PC-9 (cell line): ENCODE measurements around the gene UGT1A3. TPM values are rescaled to one million over a fixed set of nuclear protein-coding genes. Genes with fewer than 3 reads are reported as not detected.

Experiments
- BruUV-seq: library from RNA; stranded (reverse); fragments of 400-500 nt; replicated peaks from 2 replicates; lab custom pipeline; 2021; lab: Mats Ljungman, UMichigan
- CTCF ChIA-PET: fragments of 300-600 bp; sonication (Branson Sonifier 250); formaldehyde crosslinking; loops from one replicate; lab custom pipeline; 2022; ENCODE audit warnings: antibody characterized with exemption; lab: Charles Lee
- POLR2A ChIA-PET: fragments of 300-600 bp; sonication (Branson Sonifier 250); formaldehyde crosslinking; loops from one replicate; lab custom pipeline; 2022; ENCODE audit warnings: antibody characterized with exemption; ENCODE audit not compliant: unreplicated experiment; lab: Charles Lee
- DNase-seq, 2 experiments: peaks; one replicate each; pipeline versions ENCODE4 v3.0.0 to v3.0.0-alpha.2; 2015 to 2022; ENCODE audit warnings: mixed read lengths in 1 of 2
- H2AFZ ChIP-seq: fragments of 200-600 bp; sonication (generic); 2 replicates; pipeline ENCODE4 v1.8.1; 2017; ENCODE audit warnings: antibody characterized with exemption
- H3F3A ChIP-seq: fragments of 200-600 bp; sonication (generic); 2 replicates; pipeline ENCODE4 v1.8.1; 2017; ENCODE audit warnings: antibody characterized with exemption, mild to moderate bottlenecking, low read depth; ENCODE audit not compliant: insufficient read depth
- H3K27ac ChIP-seq: fragments of 200-600 bp; sonication (generic); 2 replicates; pipeline ENCODE4 v1.6.1; 2016; ENCODE audit warnings: mixed run types
- H3K27me3 ChIP-seq: fragments of 200-600 bp; sonication (generic); 2 replicates; pipeline ENCODE4 v1.6.1; 2016; ENCODE audit warnings: low read depth, mixed run types; ENCODE audit not compliant: insufficient read depth
- H3K36me3 ChIP-seq: fragments of 200-600 bp; sonication (generic); 2 replicates; pipeline ENCODE4 v1.6.1; 2016; ENCODE audit warnings: low read depth, mixed run types
- H3K4me1 ChIP-seq: fragments of 200-600 bp; sonication (generic); replicated peaks from 2 replicates; pipeline ENCODE4 v1.6.1; 2016; ENCODE audit warnings: mixed run types; ENCODE audit not compliant: insufficient read depth
- H3K4me2 ChIP-seq: fragments of 200-600 bp; sonication (generic); 2 replicates; pipeline ENCODE4 v1.6.1; 2017; ENCODE audit warnings: mixed run types
- H3K4me3 ChIP-seq: fragments of 200-600 bp; sonication (generic); 2 replicates; pipeline ENCODE4 v1.6.1; 2016; ENCODE audit warnings: mixed run types
- H3K79me2 ChIP-seq: fragments of 200-600 bp; sonication (generic); 2 replicates; pipeline ENCODE4 v1.6.1; 2017; ENCODE audit warnings: low read depth, mixed run types
- H3K9me2 ChIP-seq: fragments of 200-600 bp; sonication (generic); 2 replicates; pipeline ENCODE4 v1.8.1; 2017; ENCODE audit warnings: mild to moderate bottlenecking; ENCODE audit not compliant: insufficient read depth
- H3K9me3 ChIP-seq: fragments of 200-600 bp; sonication (generic); 2 replicates; pipeline ENCODE4 v1.8.1; 2016; ENCODE audit warnings: low read depth; ENCODE audit not compliant: insufficient read depth
- H4K20me1 ChIP-seq: fragments of 200-600 bp; sonication (generic); 2 replicates; pipeline ENCODE4 v1.8.1; 2017; ENCODE audit not compliant: insufficient read depth
- EZH2 ChIP-seq: fragments of 200-600 bp; sonication (generic); IDR thresholded peaks from 2 replicates; pipeline ENCODE4 v1.8.0; 2017; ENCODE audit warnings: antibody characterized with exemption, low read depth
- intact Hi-C: fragments of 100-400 bp; cut with micrococcal nuclease; formaldehyde crosslinking; loops from one replicate; pipeline ENCODE4 v1.10.0; 2022; ENCODE audit not compliant: unreplicated experiment
- total RNA-seq: library from RNA; stranded (reverse); gene quantifications from 2 replicates; pipeline ENCODE4 v1.2.3, GENCODE V29; 2021
- TF ChIP-seq, protein P1 (sequence below): fragments of 200-600 bp; sonication (generic); conservative IDR thresholded peaks from 2 replicates; pipeline ENCODE4 v1.6.1; 2017; ENCODE audit warnings: mixed run types, antibody characterized with exemption, mild to moderate bottlenecking, moderate library complexity

The UGT1A3 gene
- total RNA-seq, 1 experiment from 2014 or later, result 67.1 TPM

DNA sequence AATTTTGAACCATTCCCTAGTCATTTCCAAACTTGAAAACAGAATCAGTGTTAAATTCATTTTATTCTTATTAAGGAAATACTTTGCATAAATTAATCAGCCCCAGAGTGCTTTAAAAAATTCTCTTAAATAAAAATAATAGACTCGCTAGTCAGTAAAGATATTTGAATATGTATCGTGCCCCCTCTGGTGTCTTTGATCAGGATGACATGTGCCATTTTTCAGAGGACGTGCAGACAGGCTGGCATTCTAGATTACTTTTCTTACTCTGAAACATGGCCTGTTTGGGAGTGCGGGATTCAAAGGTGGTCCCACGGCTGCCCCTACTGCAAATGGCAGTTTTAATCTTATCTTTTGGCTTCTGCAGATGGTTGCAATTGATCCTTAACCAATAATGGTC, 43.7 kb downstream of the UGT1A3 start:
- Histone ChIP-seq H3K9me2 (no peaks in the 10 kb centered on the region), H3K27me3 (no peaks in the 10 kb centered on the region), H3K36me3 (peaks cover 47% of the 10 kb centered on the region), H3K79me2 (no peaks in the 10 kb centered on the region; the same call in 1 of the 2 replicates), H3K9me3 (no peaks in the 10 kb centered on the region; the same call in 1 of the 2 replicates), H3K4me1 (no peaks in the 10 kb centered on the region), H3K27ac (no peak overlapping the region), H4K20me1 (peaks cover 12% of the 10 kb centered on the region; the same call in 1 of the 2 replicates), H2AFZ (no peak overlapping the region), H3F3A (peaks cover 78% of the 10 kb centered on the region; the same call in 1 of the 2 replicates), H3K4me3 (no peak overlapping the region), H3K4me2 (no peak overlapping the region)
- no peak for TF ChIP-seq EZH2
- TF ChIP-seq, protein P1, sequence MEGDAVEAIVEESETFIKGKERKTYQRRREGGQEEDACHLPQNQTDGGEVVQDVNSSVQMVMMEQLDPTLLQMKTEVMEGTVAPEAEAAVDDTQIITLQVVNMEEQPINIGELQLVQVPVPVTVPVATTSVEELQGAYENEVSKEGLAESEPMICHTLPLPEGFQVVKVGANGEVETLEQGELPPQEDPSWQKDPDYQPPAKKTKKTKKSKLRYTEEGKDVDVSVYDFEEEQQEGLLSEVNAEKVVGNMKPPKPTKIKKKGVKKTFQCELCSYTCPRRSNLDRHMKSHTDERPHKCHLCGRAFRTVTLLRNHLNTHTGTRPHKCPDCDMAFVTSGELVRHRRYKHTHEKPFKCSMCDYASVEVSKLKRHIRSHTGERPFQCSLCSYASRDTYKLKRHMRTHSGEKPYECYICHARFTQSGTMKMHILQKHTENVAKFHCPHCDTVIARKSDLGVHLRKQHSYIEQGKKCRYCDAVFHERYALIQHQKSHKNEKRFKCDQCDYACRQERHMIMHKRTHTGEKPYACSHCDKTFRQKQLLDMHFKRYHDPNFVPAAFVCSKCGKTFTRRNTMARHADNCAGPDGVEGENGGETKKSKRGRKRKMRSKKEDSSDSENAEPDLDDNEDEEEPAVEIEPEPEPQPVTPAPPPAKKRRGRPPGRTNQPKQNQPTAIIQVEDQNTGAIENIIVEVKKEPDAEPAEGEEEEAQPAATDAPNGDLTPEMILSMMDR, result no peak
- intact Hi-C loops, result no loop called here
- ChIA-PET POLR2A (no interaction called here), CTCF (no interaction called here)
- BruUV-seq, result no TSS peak
- no peak for DNase-seq

DNA sequence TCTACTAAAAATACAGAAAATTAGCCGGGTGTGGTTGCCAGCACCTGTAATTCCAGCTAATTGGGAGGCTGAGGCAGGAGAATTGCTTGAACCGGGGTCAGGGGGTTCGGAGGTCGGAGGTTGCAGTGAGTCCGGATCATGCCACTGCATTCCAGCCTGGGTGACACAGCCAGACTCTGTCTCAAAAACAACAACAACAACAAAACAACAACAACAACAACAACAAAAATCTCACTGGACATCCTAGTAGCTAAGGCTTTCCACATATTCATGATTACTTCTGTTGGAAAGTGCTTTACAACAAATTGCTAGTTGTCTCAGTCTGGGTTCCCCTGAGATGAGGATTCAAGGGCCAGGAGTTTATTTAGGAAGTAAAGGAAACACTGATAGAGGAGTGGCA, 45.0 kb downstream of the UGT1A3 start:
- H3F3A ChIP-seq, result peaks cover 70% of the 10 kb centered on the region; the same call in 1 of the 2 replicates
- H3K4me1 ChIP-seq, result no peaks in the 10 kb centered on the region
- H4K20me1 ChIP-seq, result peaks cover 5% of the 10 kb centered on the region; the same call in 1 of the 2 replicates
- intact Hi-C loops, result no loop called here
- no peaks in the 10 kb centered on the region; the same call in 1 of the 2 replicates for H3K79me2 ChIP-seq
- H2AFZ ChIP-seq, result no peak overlapping the region
- no peak overlapping the region for H3K4me3 ChIP-seq
- H3K27me3 ChIP-seq, result no peaks in the 10 kb centered on the region
- TF ChIP-seq, protein P1, result no peak
- no peak for TF ChIP-seq EZH2
- no peak overlapping the region for H3K4me2 ChIP-seq
- DNase-seq, result no peak
- H3K27ac ChIP-seq, result no peak overlapping the region
- ChIA-PET POLR2A (interaction anchor here (0.7 kb wide), 1 partner anchor 16 kb away, joined by 6 read pairs; no protein-coding TSS in a partner anchor), CTCF (no interaction called here)
- no TSS peak for BruUV-seq
- H3K9me3 ChIP-seq, result no peaks in the 10 kb centered on the region; the same call in 1 of the 2 replicates
- H3K9me2 ChIP-seq, result no peaks in the 10 kb centered on the region
- H3K36me3 ChIP-seq, result peaks cover 39% of the 10 kb centered on the region

DNA sequence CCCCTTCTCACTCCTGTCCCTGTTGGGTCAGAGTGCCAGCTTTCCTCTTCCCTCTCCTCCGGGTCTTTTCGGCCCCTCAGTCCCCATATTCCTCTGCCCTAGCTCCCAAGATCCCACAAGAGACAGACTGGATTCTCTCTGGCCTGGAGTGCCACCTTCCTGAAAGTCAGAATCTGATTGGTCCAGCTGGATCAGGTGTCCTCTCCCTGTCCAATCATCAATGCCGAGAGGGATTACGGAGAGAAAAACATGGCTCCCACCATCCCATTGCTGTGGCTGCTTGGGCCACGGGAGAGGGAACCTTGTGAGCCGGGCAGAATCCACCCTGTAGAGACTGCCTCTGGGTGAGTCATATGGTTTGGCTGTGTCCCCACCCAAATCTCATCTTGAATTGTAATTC, 46.6 kb downstream of the UGT1A3 start:
- Histone ChIP-seq H4K20me1 (peaks cover under 1% of the 10 kb centered on the region; the same call in 1 of the 2 replicates), H3K36me3 (peaks cover 24% of the 10 kb centered on the region), H3K4me3 (no peak overlapping the region), H2AFZ (no peak overlapping the region), H3K4me1 (no peaks in the 10 kb centered on the region), H3K4me2 (no peak overlapping the region), H3K27me3 (no peaks in the 10 kb centered on the region), H3F3A (peaks cover 55% of the 10 kb centered on the region; the same call in 1 of the 2 replicates), H3K79me2 (no peaks in the 10 kb centered on the region), H3K27ac (no peak overlapping the region), H3K9me3 (no peaks in the 10 kb centered on the region; the same call in 1 of the 2 replicates), H3K9me2 (no peaks in the 10 kb centered on the region)
- intact Hi-C loops, result no loop called here
- BruUV-seq, result TSS peak; percentile 4
- DNase-seq, result peak in 1 of 2 experiments; percentile 43
- ChIA-PET CTCF (interaction anchor here (0.6 kb wide), 1 partner anchor 26 kb away, joined by 4 read pairs; no protein-coding TSS in a partner anchor), POLR2A (interaction anchor here (0.8 kb wide), 2 partner anchors 70 to 73 kb away, joined by 3 to 13 read pairs; no protein-coding TSS in a partner anchor)
- no peak for TF ChIP-seq EZH2
- TF ChIP-seq, protein P1, result no peak
